Heart left ventricle (tissue), 16 donors: ENCODE data around the gene GARIN1A. TPM values are rescaled to one million over a fixed set of nuclear protein-coding genes. Genes with fewer than 3 reads are reported as not detected.
A peak's percentile ranks its signal among the peaks of the same experiment; 100 is the strongest.

Experiments used
- ATAC-seq, 4 donors: fragments of 200-7000 bp; cut with Tn5 transposase; one replicate each; pipeline ENCODE4 v1.9.1; 2020 to 2022; ENCODE audit warnings: moderate library complexity in 4 of 4, mild to moderate bottlenecking in 3 of 4, moderate number of reproducible peaks in 1 of 4
- DNase-seq, 5 donors: peaks; one replicate each; pipeline ENCODE4 v3.0.0-alpha.2; 2020
- H3K27ac ChIP-seq, 12 donors: fragments of 200-600 bp; sonication (generic) in 4 of 12; one replicate each; pipeline versions ENCODE4 v1.5.0 to v1.8.0; 2016 to 2022; ENCODE audit warnings: mild to moderate bottlenecking in 2 of 12
- H3K27me3 ChIP-seq, 9 donors: fragments of 200-600 bp; sonication (generic) in 2 of 9; one replicate each; pipeline versions ENCODE4 v1.5.1 to v1.8.0; 2016 to 2022; ENCODE audit warnings: mild to moderate bottlenecking in 3 of 9
- H3K36me3 ChIP-seq, 9 donors: fragments of 200-600 bp; sonication (generic) in 2 of 9; one replicate each; pipeline versions ENCODE4 v1.5.0 to v1.8.0; 2018 to 2022; ENCODE audit warnings: mild to moderate bottlenecking in 2 of 9
- H3K4me1 ChIP-seq, 12 donors: fragments of 200-600 bp; sonication (generic) in 4 of 12; one replicate each; pipeline versions ENCODE4 v1.5.0 to v1.8.0; 2016 to 2022; ENCODE audit warnings: mild to moderate bottlenecking in 3 of 12
- H3K4me3 ChIP-seq, 12 donors: fragments of 200-600 bp; sonication (generic) in 4 of 12; one replicate each; pipeline versions ENCODE4 v1.5.0 to v1.8.0; 2017 to 2022; ENCODE audit warnings: mild to moderate bottlenecking in 9 of 12, moderate library complexity in 4 of 12
- H3K9me3 ChIP-seq, 12 donors: fragments of 200-600 bp; sonication (generic) in 4 of 12; one replicate each; pipeline versions ENCODE4 v1.5.0 to v1.8.0; 2016 to 2022; ENCODE audit warnings: mild to moderate bottlenecking in 1 of 12
- POLR2A ChIP-seq, 2 donors: fragments of 450-650 bp; IDR thresholded peaks; one replicate each; pipeline ENCODE4 v1.6.1; 2017; ENCODE audit warnings: antibody characterized with exemption in 2 of 2, mild to moderate bottlenecking in 2 of 2, moderate library complexity in 2 of 2
- WGBS, 4 donors: extraction: QIAGEN DNeasy Blood & Tissue Kit in 2 of 4; methylation state at CpG; one replicate each; pipeline versions ENCODE4 v1.1.5 to v1.1.7; 2013 to 2018; 5-methylcytosine and 5-hydroxymethylcytosine counted together
- intact Hi-C, 10 donors: fragments of 100-400 bp; cut with DNase I; formaldehyde crosslinking; loops; one replicate each; pipeline versions ENCODE4 v1.11.1 to v1.14.2; 2022
- polyA plus RNA-seq, 2 donors: library from polyadenylated mRNA; stranded (reverse); fragments of 200-250 nt; gene quantifications; one replicate each; pipeline ENCODE4 v1.2.3, GENCODE V29; 2013
- total RNA-seq, 9 donors: library from RNA; depleted of rRNA in 2 of 9; stranded (reverse); fragments of >200 nt in 2 of 9; fragmentation: NEBNext Ultra II Directional in 3 of 9; extraction: Animal tissue kit (Norgen Biotek cat#: 25700) in 3 of 9; gene quantifications; one replicate each; pipeline versions ENCODE4 v1.1.0 to v1.2.4, GENCODE V29; 2016 to 2023
- TF ChIP-seq, protein P1 (sequence below), 12 donors: fragments of 200-600 bp; sonication (generic) in 4 of 12; IDR thresholded peaks; one replicate each; pipeline versions ENCODE4 v1.5.0 to v1.8.0; 2018 to 2022; ENCODE audit warnings: antibody characterized with exemption in 12 of 12, mild to moderate bottlenecking in 5 of 12
- donor health status: ischemic (EF 13 %, LVEDD 7.1; RV severe dilation, severe dysfunction).
- donor health status: healthy with polysubstance abuse.
- donor health status: DM: no; HTN: yes; CAD: no.
- donor health status: DM: no; HTN: no; CAD: no.
- donor health status: ischemic (EF 25% LVEDD 6.9; RV normal size, moderate dysfunction).
- donor health status: ischemic (EF 25% LVEDD 5.7; RV mildly dilated, moderate dysfunction).
- donor health status: healthy.
- donor health status: DM: yes; HTN: yes; CAD: no.
- donor health status: ischemic (EF 35%, LVEDD 5.7; RV mildly dilated, moderate dysfunction).
- donor health status: nonischemic (EF 11% LVEDD 7.7; RV severe dilation, severe dysfunction).
- donor health status: DM: yes; HTN: yes; CAD: no.
- donor health status: PGD.
- donor health status: ischemic (EF 29% LVEDD 5.4; RV normal size, mild dysfunction).
- donor health status: nonischemic (EF 23%, LVEDD 6.1; RV moderate dilation, normal function).

The GARIN1A gene
- total and polyA plus RNA-seq, 11 donors: 0.31 to 4.6 (median 2.1) TPM

DNA sequence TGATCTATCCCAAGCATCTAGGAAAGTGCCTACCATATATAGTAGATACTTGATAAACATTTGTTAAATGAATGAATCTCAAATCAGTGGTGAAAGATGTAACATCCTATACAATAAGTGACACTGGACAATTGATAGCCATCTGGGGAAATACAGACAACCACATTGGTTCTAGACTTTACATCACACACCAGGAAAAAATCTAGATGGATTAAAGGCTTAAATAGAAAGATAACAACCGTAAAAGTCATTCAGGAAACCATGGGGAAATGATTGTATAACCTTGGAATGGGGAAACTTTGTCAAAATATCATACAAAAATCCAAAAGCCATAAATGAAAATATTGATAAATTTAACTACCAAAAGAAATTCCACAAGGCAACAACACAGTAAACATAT lies 7.0 kb upstream of the GARIN1A start:
- Histone ChIP-seq H3K27me3 (no peaks in the 10 kb centered on the region), H3K9me3 (peaks cover 0 to 20% (median 8%) of the 10 kb centered on the region in 12 donors), H3K27ac (no peak overlapping the region), H3K4me3 (no peak overlapping the region), H3K36me3 (no peaks in the 10 kb centered on the region), H3K4me1 (no peaks in the 10 kb centered on the region)
- TF ChIP-seq POLR2A (IDR thresholded peaks at IDR 0.05): no peak
- TF ChIP-seq, protein P1, sequence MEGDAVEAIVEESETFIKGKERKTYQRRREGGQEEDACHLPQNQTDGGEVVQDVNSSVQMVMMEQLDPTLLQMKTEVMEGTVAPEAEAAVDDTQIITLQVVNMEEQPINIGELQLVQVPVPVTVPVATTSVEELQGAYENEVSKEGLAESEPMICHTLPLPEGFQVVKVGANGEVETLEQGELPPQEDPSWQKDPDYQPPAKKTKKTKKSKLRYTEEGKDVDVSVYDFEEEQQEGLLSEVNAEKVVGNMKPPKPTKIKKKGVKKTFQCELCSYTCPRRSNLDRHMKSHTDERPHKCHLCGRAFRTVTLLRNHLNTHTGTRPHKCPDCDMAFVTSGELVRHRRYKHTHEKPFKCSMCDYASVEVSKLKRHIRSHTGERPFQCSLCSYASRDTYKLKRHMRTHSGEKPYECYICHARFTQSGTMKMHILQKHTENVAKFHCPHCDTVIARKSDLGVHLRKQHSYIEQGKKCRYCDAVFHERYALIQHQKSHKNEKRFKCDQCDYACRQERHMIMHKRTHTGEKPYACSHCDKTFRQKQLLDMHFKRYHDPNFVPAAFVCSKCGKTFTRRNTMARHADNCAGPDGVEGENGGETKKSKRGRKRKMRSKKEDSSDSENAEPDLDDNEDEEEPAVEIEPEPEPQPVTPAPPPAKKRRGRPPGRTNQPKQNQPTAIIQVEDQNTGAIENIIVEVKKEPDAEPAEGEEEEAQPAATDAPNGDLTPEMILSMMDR (IDR thresholded peaks at IDR 0.05): no peak
- intact Hi-C loops: no loop called here
- DNase-seq: no peak
- no peak for ATAC-seq
- WGBS, 4 donors: 55 to 61% (median 56%) methylated on average over 1 of the region's 1 CpG

- Histone ChIP-seq H3K27me3 (no peaks in the 10 kb centered on the region), H3K4me3 (no peak overlapping the region), H3K9me3 (peaks cover 0 to 17% (median 7%) of the 10 kb centered on the region in 12 donors), H3K27ac (no peak overlapping the region), H3K36me3 (no peaks in the 10 kb centered on the region), H3K4me1 (no peaks in the 10 kb centered on the region)
- 84 to 95% (median 92%) methylated on average over 3 to 8 of the region's 8 CpGs for WGBS, 4 donors
- TF ChIP-seq, protein P1 (IDR thresholded peaks at IDR 0.05): peak in 4 of 12 donors; percentile 16 to 31 (median 23)
- no peak for TF ChIP-seq POLR2A (IDR thresholded peaks at IDR 0.05)
- no peak for ATAC-seq
- intact Hi-C loops: no loop called here
- DNase-seq: no peak
Observed at GRCh38 chr7:128666200-128666599, 5.9 kb upstream of the GARIN1A start.

- H3K4me3 ChIP-seq: no peak overlapping the region
- no peak overlapping the region for H3K27ac ChIP-seq
- TF ChIP-seq, protein P1 (IDR thresholded peaks at IDR 0.05): peak in 9 of 12 donors; percentile 15 to 47 (median 28)
- no peak for TF ChIP-seq POLR2A (IDR thresholded peaks at IDR 0.05)
- WGBS, 4 donors: 21 to 26% (median 23%) methylated on average over 7 of the region's 7 CpGs
- intact Hi-C loops: loop anchor here in 1 of 10 donors (10.0 kb wide), 1 partner anchor 202 kb away; no protein-coding TSS in a partner anchor
- H3K4me1 ChIP-seq: peaks cover 0 to 8% (median 0%) of the 10 kb centered on the region in 12 donors
- H3K9me3 ChIP-seq: no peaks in the 10 kb centered on the region
- DNase-seq (no peak), ATAC-seq (peak in 3 of 4 donors; percentile 61 to 68 (median 66))
- H3K36me3 ChIP-seq: no peaks in the 10 kb centered on the region
- H3K27me3 ChIP-seq: no peaks in the 10 kb centered on the region
Observed at GRCh38 chr7:128672927-128673517, 930 bp downstream of the GARIN1A start.

GRCh38 chr7:128673571-128673970 lies 1.5 kb downstream of the GARIN1A start:
- intact Hi-C loops: loop anchor here in 1 of 10 donors (10.0 kb wide), 1 partner anchor 201 kb away; no protein-coding TSS in a partner anchor
- ATAC-seq: no peak
- H3K4me3 ChIP-seq: no peak overlapping the region

More at GRCh38 chr7:128673571-128673970, 1.5 kb downstream of the GARIN1A start:
- Histone ChIP-seq H3K9me3 (no peaks in the 10 kb centered on the region), H3K36me3 (no peaks in the 10 kb centered on the region), H3K27ac (no peak overlapping the region), H3K4me1 (peaks cover 0 to 8% (median 0%) of the 10 kb centered on the region in 12 donors), H3K27me3 (no peaks in the 10 kb centered on the region)
- no peak for DNase-seq
- TF ChIP-seq, protein P1 (IDR thresholded peaks at IDR 0.05): no peak
- TF ChIP-seq POLR2A (IDR thresholded peaks at IDR 0.05): no peak
- WGBS, 4 donors: 83 to 90% (median 89%) methylated on average over 6 of the region's 6 CpGs
